Keratinocyte (primary cell): ENCODE data around the gene KCNJ6.

ENCODE experiments used
- CTCF ChIP-seq, 3 experiments: IDR thresholded peaks in 1 of 3; conservative IDR thresholded peaks in 1 of 3; optimal IDR thresholded peaks in 1 of 3; 2 replicates in 2 of 3; 3 replicates in 1 of 3; pipeline versions ENCODE3 to v1.5.1; 2011; ENCODE audit warnings: low read length in 3 of 3, mild to moderate bottlenecking in 3 of 3, moderate library complexity in 2 of 3, control low read depth in 1 of 3, inconsistent platforms in 1 of 3; ENCODE audit not compliant: insufficient read depth in 2 of 3; ENCODE audit errors: extremely low read depth in 1 of 3
- EZH2 ChIP-seq: IDR thresholded peaks from one replicate; pipeline ENCODE4 v1.6.1; 2012; ENCODE audit warnings: inconsistent platforms, mild to moderate bottlenecking, low read length, moderate library complexity

GRCh38 chr21:37578471-37579126 is 337.7 kb downstream of the KCNJ6 start:
- no peak for TF ChIP-seq CTCF (optimal IDR thresholded peaks at IDR 0.05 in 1 of 3, IDR thresholded peaks at IDR 0.05 in 1 of 3, conservative IDR thresholded peaks at IDR 0.05 in 1 of 3; ENCODE audit: extremely low read depth in 1 of 3, insufficient read depth in 2 of 3, low read length in 3 of 3)
- TF ChIP-seq EZH2 = no peak
